H9 (cell line): Measurements from ENCODE around the gene ARID1B. TPM values are rescaled to one million over a fixed set of nuclear protein-coding genes. Genes with fewer than 3 reads are reported as not detected.

Source experiments
- DNase-seq: peaks from one replicate; pipeline ENCODE4 v3.0.0-alpha.2; 2017
- H2AFZ ChIP-seq: one replicate; pipeline ENCODE4 v1.6.1; 2013; ENCODE audit warnings: mild to moderate bottlenecking, low read length, control low read depth, moderate library complexity
- H2AK5ac ChIP-seq: 2 replicates; pipeline ENCODE4 v1.6.1; 2013; ENCODE audit warnings: low read length, control low read depth, mixed read lengths; ENCODE audit not compliant: insufficient read length
- H2BK120ac ChIP-seq: one replicate; pipeline ENCODE4 v1.6.1; 2013; ENCODE audit warnings: low read depth, mild to moderate bottlenecking, low read length, control low read depth, inconsistent platforms; ENCODE audit not compliant: poor library complexity, severe bottlenecking
- H2BK12ac ChIP-seq: 2 replicates; pipeline ENCODE4 v1.6.1; 2013; ENCODE audit warnings: low read length, control low read depth, mixed read lengths, low read depth; ENCODE audit not compliant: insufficient read length
- H2BK15ac ChIP-seq: 2 replicates; pipeline ENCODE4 v1.6.1; 2013; ENCODE audit warnings: low read depth, low read length, control low read depth
- H2BK20ac ChIP-seq: one replicate; pipeline ENCODE4 v1.6.1; 2013; ENCODE audit warnings: low read depth, mild to moderate bottlenecking, low read length, control low read depth, inconsistent platforms; ENCODE audit not compliant: poor library complexity, severe bottlenecking
- H2BK5ac ChIP-seq: 2 replicates; pipeline ENCODE4 v1.6.1; 2013; ENCODE audit warnings: low read length, control low read depth, mixed read lengths; ENCODE audit not compliant: insufficient read length
- H3K14ac ChIP-seq: 2 replicates; pipeline ENCODE4 v1.6.1; 2013; ENCODE audit warnings: low read length, control low read depth; ENCODE audit not compliant: insufficient read depth
- H3K18ac ChIP-seq: 2 replicates; pipeline ENCODE4 v1.6.1; 2013; ENCODE audit warnings: low read depth, mild to moderate bottlenecking, mixed read lengths, low read length, control low read depth; ENCODE audit not compliant: insufficient read length
- H3K23ac ChIP-seq: 2 replicates; pipeline ENCODE4 v1.6.1; 2013; ENCODE audit warnings: low read length, control low read depth, mixed read lengths, low read depth; ENCODE audit not compliant: insufficient read length
- H3K23me2 ChIP-seq: 2 replicates; pipeline ENCODE4 v1.6.1; 2013; ENCODE audit warnings: low read depth, mild to moderate bottlenecking, mixed read lengths, low read length, control low read depth; ENCODE audit not compliant: insufficient read length, poor library complexity, severe bottlenecking
- H3K27ac ChIP-seq: 2 replicates; pipeline ENCODE4 v1.5.1; 2013; ENCODE audit warnings: low read length, control low read depth, mixed read lengths, low read depth; ENCODE audit not compliant: insufficient read length
- H3K27me3 ChIP-seq: 2 replicates; pipeline ENCODE4 v1.6.1; 2013; ENCODE audit warnings: low read length, control low read depth, inconsistent platforms; ENCODE audit not compliant: insufficient read depth
- H3K4ac ChIP-seq: 2 replicates; pipeline ENCODE4 v1.6.1; 2013; ENCODE audit warnings: low read depth, mild to moderate bottlenecking, control low read depth, inconsistent platforms, low read length, moderate library complexity
- H3K4me1 ChIP-seq: 2 replicates; pipeline ENCODE4 v1.6.1; 2013; ENCODE audit warnings: low read length, control low read depth, inconsistent platforms; ENCODE audit not compliant: insufficient read depth
- H3K4me2 ChIP-seq: 2 replicates; pipeline ENCODE4 v1.6.1; 2013; ENCODE audit warnings: low read length, control low read depth, mixed read lengths; ENCODE audit not compliant: insufficient read length, insufficient read depth
- H3K56ac ChIP-seq: 2 replicates; pipeline ENCODE4 v1.6.1; 2013; ENCODE audit warnings: low read depth, mild to moderate bottlenecking, mixed read lengths, low read length, control low read depth; ENCODE audit not compliant: insufficient read length
- H3K79me1 ChIP-seq: 2 replicates; pipeline ENCODE4 v1.6.1; 2013; ENCODE audit warnings: low read depth, mild to moderate bottlenecking, moderate library complexity, low read length, control low read depth, inconsistent platforms; ENCODE audit not compliant: insufficient read depth, poor library complexity, severe bottlenecking
- H3K79me2 ChIP-seq: 2 replicates; pipeline ENCODE4 v1.6.1; 2013; ENCODE audit warnings: low read length, control low read depth, inconsistent platforms; ENCODE audit not compliant: insufficient read depth
- H3K9ac ChIP-seq: 2 replicates; pipeline ENCODE4 v1.6.1; 2013; ENCODE audit warnings: low read length, control low read depth, mixed read lengths; ENCODE audit not compliant: insufficient read length; ENCODE audit errors: extremely low read depth
- H3K9me3 ChIP-seq: one replicate; pipeline ENCODE4 v1.6.1; 2013; ENCODE audit warnings: low read depth, low read length, inconsistent platforms; ENCODE audit not compliant: control insufficient read depth
- H3T11ph ChIP-seq: one replicate; pipeline ENCODE4 v1.6.1; 2013; ENCODE audit warnings: mild to moderate bottlenecking, low read length, control low read depth, inconsistent platforms
- H4K20me1 ChIP-seq: one replicate; pipeline ENCODE4 v1.6.1; 2013; ENCODE audit not compliant: control insufficient read depth, insufficient read length, insufficient read depth
- H4K5ac ChIP-seq: 2 replicates; pipeline ENCODE4 v1.6.1; 2013; ENCODE audit warnings: low read depth, mild to moderate bottlenecking, mixed read lengths, low read length, control low read depth; ENCODE audit not compliant: insufficient read length
- H4K8ac ChIP-seq: replicated peaks from 2 replicates; pipeline ENCODE4 v1.6.1; 2013; ENCODE audit warnings: low read length, control low read depth, mixed read lengths, low read depth; ENCODE audit not compliant: insufficient read length
- H4K91ac ChIP-seq: 2 replicates; pipeline ENCODE4 v1.6.1; 2013; ENCODE audit warnings: low read depth, mild to moderate bottlenecking, moderate library complexity, mixed read lengths, low read length, control low read depth; ENCODE audit not compliant: insufficient read length
- H3K27ac Mint-ChIP-seq, 3 experiments: 2 replicates in 2 of 3; 3 replicates in 1 of 3; pipeline ENCODE4 v1.8.0; 2020 to 2021; ENCODE audit warnings: mixed read lengths in 3 of 3, mild to moderate bottlenecking in 1 of 3, moderate library complexity in 1 of 3
- H3K27me3 Mint-ChIP-seq: 2 replicates; pipeline ENCODE4 v1.8.0; 2021; ENCODE audit warnings: low read depth, mild to moderate bottlenecking, moderate library complexity, mixed read lengths
- H3K36me3 Mint-ChIP-seq, 3 experiments: 2 replicates in 2 of 3; 3 replicates in 1 of 3; pipeline ENCODE4 v1.8.0; 2020 to 2021; ENCODE audit warnings: low read depth in 3 of 3, mixed read lengths in 3 of 3; ENCODE audit not compliant: insufficient read depth in 1 of 3
- H3K4me1 Mint-ChIP-seq, 2 experiments: 2 replicates each; pipeline ENCODE4 v1.8.0; 2020; ENCODE audit warnings: mixed read lengths in 2 of 2
- H3K4me3 Mint-ChIP-seq, 2 experiments: 2 replicates in 1 of 2; 3 replicates in 1 of 2; pipeline ENCODE4 v1.8.0; 2020 to 2021; ENCODE audit warnings: mild to moderate bottlenecking in 2 of 2, mixed read lengths in 2 of 2, moderate library complexity in 1 of 2
- H3K9me3 Mint-ChIP-seq, 2 experiments: 2 replicates in 1 of 2; 3 replicates in 1 of 2; pipeline ENCODE4 v1.8.0; 2020; ENCODE audit warnings: mild to moderate bottlenecking in 2 of 2, mixed read lengths in 2 of 2, moderate library complexity in 1 of 2
- WGBS: extraction: QIAGEN DNeasy Blood & Tissue Kit; methylation state at CpG from one replicate; pipeline ENCODE4 v1.1.7; 2013; ENCODE audit warnings: missing lambda C conversion rate, low lambda C conversion rate, mixed read lengths; ENCODE audit not compliant: insufficient read length; ENCODE audit errors: extremely low coverage; 5-methylcytosine and 5-hydroxymethylcytosine counted together
- total RNA-seq: library from RNA; stranded (reverse); gene quantifications from 2 replicates; pipeline ENCODE4 v1.2.1, GENCODE V29; 2021
- TF ChIP-seq, protein P1 (sequence below): fragments of 200-600 bp; sonication (generic); conservative IDR thresholded peaks from 3 replicates; pipeline ENCODE4 v1.8.0; 2021; ENCODE audit warnings: antibody characterized with exemption, mild to moderate bottlenecking

ARID1B gene
- total RNA-seq, 1 experiment from 2014 or later, result 88.2 TPM

DNA sequence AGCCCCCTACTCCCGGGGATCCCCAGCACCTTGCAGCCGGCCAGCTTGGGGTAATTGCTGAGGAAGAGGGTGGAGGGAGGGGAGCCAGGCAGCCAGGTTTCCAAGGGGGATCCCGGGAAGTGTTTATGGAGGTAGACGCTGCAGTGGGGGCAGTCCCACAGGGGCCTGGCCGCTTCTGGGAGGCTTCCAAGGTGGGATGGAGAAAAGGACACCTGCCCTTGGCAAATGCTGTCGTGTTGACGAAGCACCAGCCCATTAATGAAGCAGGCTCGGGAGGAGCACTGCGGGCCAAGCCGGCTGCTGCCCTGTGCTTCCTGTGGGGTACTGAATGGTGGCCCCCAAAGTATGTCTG, 463.8 kb downstream of the ARID1B start:
- Mint-ChIP-seq H3K27me3 (peaks cover 29% of the 10 kb centered on the region), H3K4me1 (peaks cover 12 to 28% of the 10 kb centered on the region in 2 experiments), H3K27ac (no peak overlapping the region), H3K9me3 (peaks cover 2 to 7% of the 10 kb centered on the region in 2 experiments; a peak in 4 of 5 replicates), H3K36me3 (peaks cover 0 to 2% (median 0%) of the 10 kb centered on the region in 3 experiments; a peak in 2 of 7 replicates), H3K4me3 (no peak overlapping the region)
- H3K9ac ChIP-seq, result no peak overlapping the region
- no peak overlapping the region for H2BK20ac ChIP-seq
- H3K4ac ChIP-seq, result no peak overlapping the region
- no CpG with 5 or more reads among the region's 10 CpGs for WGBS
- no peaks in the 10 kb centered on the region for H4K20me1 ChIP-seq
- no peak for DNase-seq
- no peaks in the 10 kb centered on the region for H3K9me3 ChIP-seq
- H4K5ac ChIP-seq, result no peak overlapping the region
- H3K79me2 ChIP-seq, result no peaks in the 10 kb centered on the region
- no peak overlapping the region for H3K18ac ChIP-seq
- no peak overlapping the region for H3K23ac ChIP-seq
- H2BK120ac ChIP-seq, result no peak overlapping the region
- TF ChIP-seq, protein P1, sequence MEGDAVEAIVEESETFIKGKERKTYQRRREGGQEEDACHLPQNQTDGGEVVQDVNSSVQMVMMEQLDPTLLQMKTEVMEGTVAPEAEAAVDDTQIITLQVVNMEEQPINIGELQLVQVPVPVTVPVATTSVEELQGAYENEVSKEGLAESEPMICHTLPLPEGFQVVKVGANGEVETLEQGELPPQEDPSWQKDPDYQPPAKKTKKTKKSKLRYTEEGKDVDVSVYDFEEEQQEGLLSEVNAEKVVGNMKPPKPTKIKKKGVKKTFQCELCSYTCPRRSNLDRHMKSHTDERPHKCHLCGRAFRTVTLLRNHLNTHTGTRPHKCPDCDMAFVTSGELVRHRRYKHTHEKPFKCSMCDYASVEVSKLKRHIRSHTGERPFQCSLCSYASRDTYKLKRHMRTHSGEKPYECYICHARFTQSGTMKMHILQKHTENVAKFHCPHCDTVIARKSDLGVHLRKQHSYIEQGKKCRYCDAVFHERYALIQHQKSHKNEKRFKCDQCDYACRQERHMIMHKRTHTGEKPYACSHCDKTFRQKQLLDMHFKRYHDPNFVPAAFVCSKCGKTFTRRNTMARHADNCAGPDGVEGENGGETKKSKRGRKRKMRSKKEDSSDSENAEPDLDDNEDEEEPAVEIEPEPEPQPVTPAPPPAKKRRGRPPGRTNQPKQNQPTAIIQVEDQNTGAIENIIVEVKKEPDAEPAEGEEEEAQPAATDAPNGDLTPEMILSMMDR, result no peak
- peaks cover 9% of the 10 kb centered on the region for H3K23me2 ChIP-seq
- no peak overlapping the region for H3K56ac ChIP-seq
- H2BK12ac ChIP-seq, result no peak overlapping the region
- no peak overlapping the region for H4K91ac ChIP-seq
- H3K4me2 ChIP-seq, result no peak overlapping the region
- H2BK15ac ChIP-seq, result no peak overlapping the region
- H3K4me1 ChIP-seq, result no peaks in the 10 kb centered on the region; the same call in 1 of the 2 replicates
- H2AFZ ChIP-seq, result no peak overlapping the region
- no peak overlapping the region for H3K14ac ChIP-seq
- no peak overlapping the region for H2AK5ac ChIP-seq
- H4K8ac ChIP-seq, result no peak overlapping the region
- no peak overlapping the region for H3K27ac ChIP-seq
- H3K27me3 ChIP-seq, result peaks cover 4% of the 10 kb centered on the region; the same call in 1 of the 2 replicates
- H3K79me1 ChIP-seq, result no peaks in the 10 kb centered on the region
- H2BK5ac ChIP-seq, result no peak overlapping the region
- no peak overlapping the region for H3T11ph ChIP-seq
